ENCODE results near the gene LRP11. TPM values are rescaled to one million over a fixed set of nuclear protein-coding genes. Genes with fewer than 3 reads are reported as not detected.

LRP11 gene
- total RNA-seq, 1 donor from 2014 or later = 59.6 TPM

GRCh38 chr6:149871182-149871581 is 7.0 kb upstream of the LRP11 start:
- no peak for TF ChIP-seq CTCF (IDR thresholded peaks at IDR 0.05)
- Mint-ChIP-seq H3K4me1 (ENCODE audit: unreplicated experiment) (no peaks in the 10 kb centered on the region), H3K9me3 (ENCODE audit: unreplicated experiment) (peaks cover 13% of the 10 kb centered on the region), H3K4me3 (ENCODE audit: unreplicated experiment) (no peak overlapping the region), H3K27me3 (ENCODE audit: unreplicated experiment) (no peaks in the 10 kb centered on the region), H3K36me3 (ENCODE audit: unreplicated experiment) (no peaks in the 10 kb centered on the region), H3K27ac (ENCODE audit: unreplicated experiment) (no peak overlapping the region)
- DNase-seq (ENCODE audit: extremely low spot score, unreplicated experiment) = no peak

GRCh38 chr6:149869275-149869892 is 5.2 kb upstream of the LRP11 start:
- Mint-ChIP-seq H3K9me3 (ENCODE audit: unreplicated experiment) (peaks cover 13% of the 10 kb centered on the region), H3K27ac (ENCODE audit: unreplicated experiment) (no peak overlapping the region), H3K4me3 (ENCODE audit: unreplicated experiment) (no peak overlapping the region), H3K4me1 (ENCODE audit: unreplicated experiment) (peaks cover 7% of the 10 kb centered on the region), H3K36me3 (ENCODE audit: unreplicated experiment) (no peaks in the 10 kb centered on the region), H3K27me3 (ENCODE audit: unreplicated experiment) (no peaks in the 10 kb centered on the region)
- no peak for DNase-seq (ENCODE audit: extremely low spot score, unreplicated experiment)
- no peak for TF ChIP-seq CTCF (IDR thresholded peaks at IDR 0.05)

- no peak overlapping the region for H3K27ac Mint-ChIP-seq (ENCODE audit: unreplicated experiment)
- TF ChIP-seq CTCF (IDR thresholded peaks at IDR 0.05) = no peak
- no peaks in the 10 kb centered on the region for H3K27me3 Mint-ChIP-seq (ENCODE audit: unreplicated experiment)
- H3K4me3 Mint-ChIP-seq (ENCODE audit: unreplicated experiment) = no peak overlapping the region
- peaks cover 9% of the 10 kb centered on the region for H3K9me3 Mint-ChIP-seq (ENCODE audit: unreplicated experiment)
- H3K36me3 Mint-ChIP-seq (ENCODE audit: unreplicated experiment) = no peaks in the 10 kb centered on the region
- DNase-seq (ENCODE audit: extremely low spot score, unreplicated experiment) = no peak
- H3K4me1 Mint-ChIP-seq (ENCODE audit: unreplicated experiment) = peaks cover 9% of the 10 kb centered on the region
Measured at GRCh38 chr6:149867876-149868640, 3.9 kb upstream of the LRP11 start.

GRCh38 chr6:149864578-149865535 is 698 bp upstream of the LRP11 start:
- Mint-ChIP-seq H3K27ac (ENCODE audit: unreplicated experiment) (peak overlapping the region; percentile 94), H3K9me3 (ENCODE audit: unreplicated experiment) (no peaks in the 10 kb centered on the region)

More at GRCh38 chr6:149864578-149865535, 698 bp upstream of the LRP11 start:
- peak; percentile 84 for TF ChIP-seq CTCF (IDR thresholded peaks at IDR 0.05)
- Mint-ChIP-seq H3K27me3 (ENCODE audit: unreplicated experiment) (no peaks in the 10 kb centered on the region), H3K4me3 (ENCODE audit: unreplicated experiment) (peak overlapping the region; percentile 73), H3K36me3 (ENCODE audit: unreplicated experiment) (peaks cover 2% of the 10 kb centered on the region), H3K4me1 (ENCODE audit: unreplicated experiment) (peaks cover 38% of the 10 kb centered on the region)
- DNase-seq (ENCODE audit: extremely low spot score, unreplicated experiment) = no peak

All from osteocyte (in vitro differentiated cells).